Ovary (tissue), 9 donors: Measurements from ENCODE around the gene ANGEL2. TPM values are rescaled to one million over a fixed set of nuclear protein-coding genes. Genes with fewer than 3 reads are reported as not detected.
"Not testable (repeated sequence)": the region's sequence is repeated elsewhere in the genome, so short reads cannot be mapped to it uniquely, and the experiment has no call there.

Experiments used
- DNase-seq, 5 donors: peaks; one replicate each; pipeline ENCODE4 v3.0.0-alpha.2; 2019 to 2020
- H3K27ac ChIP-seq, 2 donors: fragments of 200-600 bp; one replicate each; pipeline versions ENCODE4 v1.5.1 to v1.8.0; 2019 to 2022
- H3K27me3 ChIP-seq: fragments of 200-600 bp; one replicate; pipeline ENCODE4 v1.8.0; 2022
- H3K36me3 ChIP-seq: fragments of 200-600 bp; sonication (generic); one replicate; pipeline ENCODE4 v1.5.1; 2019
- H3K4me1 ChIP-seq: one replicate; pipeline ENCODE4 v1.8.1; 2013; ENCODE audit warnings: mild to moderate bottlenecking, moderate library complexity; ENCODE audit not compliant: insufficient read depth
- H3K4me3 ChIP-seq: fragments of 200-600 bp; sonication (generic); one replicate; pipeline ENCODE4 v1.5.1; 2017
- H3K9me3 ChIP-seq, 2 donors: fragments of 200-600 bp in 1 of 2; sonication (generic) in 1 of 2; one replicate each; pipeline versions ENCODE4 v1.5.1 to v1.8.1; 2013 to 2019; ENCODE audit warnings: mild to moderate bottlenecking in 1 of 2, moderate library complexity in 1 of 2
- EP300 ChIP-seq: sonication (generic); formaldehyde crosslinking; IDR thresholded peaks from one replicate; pipeline ENCODE4 v1.6.1; 2017; ENCODE audit warnings: antibody characterized with exemption
- POLR2A ChIP-seq: fragments of 450-650 bp; IDR thresholded peaks from one replicate; pipeline ENCODE4 v1.6.1; 2017; ENCODE audit warnings: antibody characterized with exemption, mild to moderate bottlenecking, moderate library complexity
- WGBS, 3 donors: extraction: QIAGEN DNeasy Blood & Tissue Kit in 1 of 3; methylation state at CpG; one replicate each; pipeline versions ENCODE4 v1.1.5 to v1.1.7; 2013 to 2017; 5-methylcytosine and 5-hydroxymethylcytosine counted together
- intact Hi-C, 4 donors: fragments of 100-400 bp; cut with DNase I; formaldehyde crosslinking; loops; one replicate each; pipeline versions ENCODE4 v1.11.0 to v1.15.1; 2022 to 2023
- polyA plus RNA-seq, 2 donors: library from polyadenylated mRNA; stranded (reverse); fragments of 200-250 nt in 1 of 2; fragments of 350-450 nt in 1 of 2; fragmentation: Illumina TruSeq in 1 of 2; extraction: RNeasy Lipid Tissue Mini Kit (QIAGEN cat#74804) in 1 of 2; gene quantifications; one replicate each; pipeline ENCODE4 v1.2.3, GENCODE V29; 2013 to 2014
- total RNA-seq, 7 donors: library from RNA; depleted of rRNA in 2 of 7; stranded (reverse); fragments of >200 nt in 2 of 7; fragmentation: NEBNext Ultra II Directional in 3 of 7; extraction: Animal tissue kit (Norgen Biotek cat#: 25700) in 3 of 7; gene quantifications; one replicate each; pipeline versions ENCODE4 v1.1.0 to v1.2.4, GENCODE V29; 2016 to 2023
- TF ChIP-seq, protein P1 (sequence below), 3 donors: fragments of 450-650 bp in 2 of 3; fragments of 200-600 bp in 1 of 3; IDR thresholded peaks; one replicate each; pipeline versions ENCODE4 v1.5.1 to v1.8.0; 2016 to 2022; ENCODE audit warnings: antibody characterized with exemption in 3 of 3, mild to moderate bottlenecking in 1 of 3
- donor health status: DM: no; HTN: no; CAD: no; lungs with moderate emphysema.
- donor health status: DM: no; HTN: no; CAD: no.
- donor health status: Bipolar disorder and iron deficiency.
- donor health status: DM: yes; HTN: yes; CAD: no.
- donor health status: DM: no; HTN: no; CAD: no.
- donor health status: DM: yes; HTN: yes; CAD: no.

ANGEL2 gene
- total and polyA plus RNA-seq, 9 donors, result 18.3 to 51.3 (median 38.6) TPM

DNA sequence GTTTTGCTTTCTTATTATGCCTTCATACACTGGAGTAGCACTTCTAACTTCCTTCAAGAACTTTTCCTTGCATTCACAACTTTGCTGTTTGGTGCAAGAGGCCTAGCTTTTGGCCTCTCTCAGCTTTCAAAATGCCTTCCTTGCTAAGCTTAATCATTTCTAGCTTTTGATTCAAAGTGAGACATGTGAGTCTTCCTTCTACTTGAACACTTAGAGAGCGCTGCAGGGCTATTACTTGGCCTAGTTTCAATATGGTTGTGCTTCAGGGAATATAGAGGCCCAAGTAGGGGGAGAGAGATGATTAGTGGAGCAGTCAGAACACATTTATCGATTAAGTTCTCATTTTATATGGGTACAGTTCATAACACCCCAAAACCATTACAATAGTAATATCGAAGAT, 12.4 kb downstream of the ANGEL2 start:
- TF ChIP-seq, protein P1, sequence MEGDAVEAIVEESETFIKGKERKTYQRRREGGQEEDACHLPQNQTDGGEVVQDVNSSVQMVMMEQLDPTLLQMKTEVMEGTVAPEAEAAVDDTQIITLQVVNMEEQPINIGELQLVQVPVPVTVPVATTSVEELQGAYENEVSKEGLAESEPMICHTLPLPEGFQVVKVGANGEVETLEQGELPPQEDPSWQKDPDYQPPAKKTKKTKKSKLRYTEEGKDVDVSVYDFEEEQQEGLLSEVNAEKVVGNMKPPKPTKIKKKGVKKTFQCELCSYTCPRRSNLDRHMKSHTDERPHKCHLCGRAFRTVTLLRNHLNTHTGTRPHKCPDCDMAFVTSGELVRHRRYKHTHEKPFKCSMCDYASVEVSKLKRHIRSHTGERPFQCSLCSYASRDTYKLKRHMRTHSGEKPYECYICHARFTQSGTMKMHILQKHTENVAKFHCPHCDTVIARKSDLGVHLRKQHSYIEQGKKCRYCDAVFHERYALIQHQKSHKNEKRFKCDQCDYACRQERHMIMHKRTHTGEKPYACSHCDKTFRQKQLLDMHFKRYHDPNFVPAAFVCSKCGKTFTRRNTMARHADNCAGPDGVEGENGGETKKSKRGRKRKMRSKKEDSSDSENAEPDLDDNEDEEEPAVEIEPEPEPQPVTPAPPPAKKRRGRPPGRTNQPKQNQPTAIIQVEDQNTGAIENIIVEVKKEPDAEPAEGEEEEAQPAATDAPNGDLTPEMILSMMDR (IDR thresholded peaks at IDR 0.05), result no peak
- no peak for TF ChIP-seq POLR2A
- no peak for TF ChIP-seq EP300
- Histone ChIP-seq H3K36me3 (no peaks in the 10 kb centered on the region), H3K9me3 (no peaks in the 10 kb centered on the region), H3K27ac (no peak overlapping the region), H3K4me1 (no peaks in the 10 kb centered on the region), H3K27me3 (no peaks in the 10 kb centered on the region), H3K4me3 (no peak overlapping the region)
- no peak for DNase-seq
- intact Hi-C loops, result no loop called here
- WGBS, 3 donors, result 86 to 93% (median 92%) methylated on average over 3 of the region's 3 CpGs

GRCh38 chr1:212994926-212995325, 20.7 kb downstream of the ANGEL2 start:
- no peak for DNase-seq
- H3K36me3 ChIP-seq, result no peaks in the 10 kb centered on the region
- WGBS, 3 donors, result 82 to 84% (median 84%) methylated on average over 3 of the region's 3 CpGs
- H3K4me3 ChIP-seq, result no peak overlapping the region
- no peak for TF ChIP-seq POLR2A
- TF ChIP-seq EP300, result no peak
- TF ChIP-seq, protein P1 (IDR thresholded peaks at IDR 0.05), result no peak
- no peaks in the 10 kb centered on the region for H3K9me3 ChIP-seq
- H3K27me3 ChIP-seq, result no peaks in the 10 kb centered on the region
- no peak overlapping the region for H3K27ac ChIP-seq
- intact Hi-C loops, result loop anchor here in 1 of 4 donors (10.0 kb wide), 1 partner anchor 520 kb away; no protein-coding TSS in a partner anchor
- no peaks in the 10 kb centered on the region for H3K4me1 ChIP-seq

DNA sequence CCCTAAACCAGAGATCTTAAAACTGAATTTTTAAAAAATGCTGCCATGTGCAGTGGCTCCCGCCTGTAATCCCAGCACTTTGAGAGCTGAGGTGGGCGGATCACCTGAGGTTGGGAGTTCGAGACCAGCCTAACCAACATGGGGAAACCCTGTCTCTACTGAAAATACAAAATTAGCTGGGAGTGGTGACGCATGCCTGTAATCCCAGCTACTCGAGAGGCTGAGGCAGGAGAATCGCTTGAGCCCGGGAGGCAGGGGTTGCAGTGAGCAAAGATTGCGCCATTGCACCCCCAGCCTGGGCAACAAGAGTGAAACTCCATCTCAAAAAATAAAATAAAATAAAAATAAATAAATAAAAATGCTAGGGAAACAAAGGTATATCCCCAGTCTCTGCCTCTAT, 21.7 kb downstream of the ANGEL2 start:
- not testable (repeated sequence) for DNase-seq, H3K36me3 ChIP-seq
- 93 to 98% (median 96%) methylated on average over 8 of the region's 8 CpGs for WGBS, 3 donors

DNA sequence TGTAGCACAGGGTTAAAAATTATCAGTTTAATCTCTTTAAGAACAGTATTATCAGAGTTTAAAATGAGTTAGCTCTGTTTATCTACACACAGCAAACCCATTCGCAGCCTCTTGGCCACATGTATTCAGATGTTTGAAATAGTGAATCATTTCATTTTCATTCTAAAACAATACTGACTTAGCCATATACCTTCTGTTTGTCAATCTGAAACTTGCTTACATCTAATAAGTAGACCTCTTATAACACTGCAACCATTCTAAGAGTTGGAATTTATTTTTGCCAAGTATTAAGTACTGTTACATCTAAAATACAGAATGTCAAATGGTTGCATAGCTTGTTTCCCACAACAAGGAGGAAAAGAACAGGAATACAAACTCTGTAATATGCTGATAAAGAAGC, 25.4 kb downstream of the ANGEL2 start:
- TF ChIP-seq POLR2A (no peak), EP300 (no peak)
- intact Hi-C loops, result loop anchor here in 1 of 4 donors (10.0 kb wide), 1 partner anchor 515 kb away; no protein-coding TSS in a partner anchor
- no peak for DNase-seq
- Histone ChIP-seq H3K36me3 (no peaks in the 10 kb centered on the region), H3K4me3 (no peak overlapping the region), H3K9me3 (no peaks in the 10 kb centered on the region), H3K27ac (no peak overlapping the region), H3K4me1 (no peaks in the 10 kb centered on the region), H3K27me3 (no peaks in the 10 kb centered on the region)
- whole genome bisulfite sequencing, 3 donors, result 45 to 48% (median 48%) methylated on average over 1 of the region's 1 CpG

More for the DNA sequence above, 21.7 kb downstream of the ANGEL2 start:
- not testable (repeated sequence) for H3K27ac ChIP-seq, H3K4me1 ChIP-seq, H3K9me3 ChIP-seq, H3K27me3 ChIP-seq, H3K4me3 ChIP-seq
- intact Hi-C loops, result loop anchor here in 1 of 4 donors (10.0 kb wide), 1 partner anchor 519 kb away; no protein-coding TSS in a partner anchor

- intact Hi-C loops, result no loop called here
- WGBS, 3 donors, result 28 to 41% (median 34%) methylated on average over 6 of the region's 6 CpGs
- no peaks in the 10 kb centered on the region for H3K4me1 ChIP-seq
- H3K4me3 ChIP-seq, result no peak overlapping the region
- no peaks in the 10 kb centered on the region for H3K27me3 ChIP-seq
- no peaks in the 10 kb centered on the region for H3K36me3 ChIP-seq
- no peak overlapping the region for H3K27ac ChIP-seq
- no peak for DNase-seq
- no peaks in the 10 kb centered on the region for H3K9me3 ChIP-seq
- TF ChIP-seq POLR2A (no peak), EP300 (no peak)
- TF ChIP-seq, protein P1 (IDR thresholded peaks at IDR 0.05), result no peak
These were observed 27.9 kb downstream of the ANGEL2 start for GRCh38 chr1:212987702-212988322.
